ENCODE results near the gene CDH10. TPM values are rescaled to one million over a fixed set of nuclear protein-coding genes. Genes with fewer than 3 reads are reported as not detected.

Gene CDH10
- total and polyA plus RNA-seq, 7 donors, result under 0.01 to 0.54 (median 0.24) TPM; not detected in 3

GRCh38 chr5:24642022-24642421, 2.8 kb downstream of the CDH10 start:
- intact Hi-C loops (cut with DNase I), result no loop called here
- peaks cover 0 to 20% (median 0%) of the 10 kb centered on the region in 3 donors for H3K27me3 ChIP-seq
- peaks cover 0 to 7% (median 0%) of the 10 kb centered on the region in 4 donors for H3K4me1 ChIP-seq
- no peak overlapping the region for H3K4me3 ChIP-seq
- H3K27ac ChIP-seq, result no peak overlapping the region
- H3K36me3 ChIP-seq, result no peaks in the 10 kb centered on the region
- no peaks in the 10 kb centered on the region for H3K9me3 ChIP-seq
- WGBS, 2 donors, result 0 to 5% methylated on average over 1 of the region's 1 CpG
- TF ChIP-seq POLR2A (IDR thresholded peaks at IDR 0.05) (no peak), POLR2AphosphoS5 (IDR thresholded peaks at IDR 0.05) (no peak), CTCF (IDR thresholded peaks at IDR 0.05) (peak in 2 of 4 experiments; percentile 9 to 24), EP300 (IDR thresholded peaks at IDR 0.05) (no peak)
- no peak for DNase-seq

- 61 to 75% methylated on average over 5 of the region's 5 CpGs for WGBS, 2 donors
- intact Hi-C loops (cut with DNase I), result no loop called here
- no peak for DNase-seq
- Histone ChIP-seq H3K4me1 (no peaks in the 10 kb centered on the region), H3K36me3 (no peaks in the 10 kb centered on the region), H3K9me3 (no peaks in the 10 kb centered on the region), H3K27ac (no peak overlapping the region), H3K27me3 (peaks cover 0 to 3% (median 0%) of the 10 kb centered on the region in 3 donors), H3K4me3 (no peak overlapping the region)
- TF ChIP-seq CTCF (IDR thresholded peaks at IDR 0.05) (no peak), POLR2A (IDR thresholded peaks at IDR 0.05) (no peak), EP300 (IDR thresholded peaks at IDR 0.05) (no peak), POLR2AphosphoS5 (IDR thresholded peaks at IDR 0.05) (no peak)
Measured at GRCh38 chr5:24635209-24635608, 9.6 kb downstream of the CDH10 start.

- H3K9me3 ChIP-seq, result no peaks in the 10 kb centered on the region
- no peaks in the 10 kb centered on the region for H3K4me1 ChIP-seq
- H3K4me3 ChIP-seq, result no peak overlapping the region
- no peaks in the 10 kb centered on the region for H3K36me3 ChIP-seq
- H3K27me3 ChIP-seq, result peaks cover 0 to 3% (median 0%) of the 10 kb centered on the region in 3 donors
- intact Hi-C loops (cut with DNase I), result no loop called here
- WGBS, 2 donors, result 1 to 3% methylated on average over 4 of the region's 4 CpGs
- TF ChIP-seq CTCF (IDR thresholded peaks at IDR 0.05) (peak in 3 of 4 experiments; percentile 29 to 58 (median 56)), EP300 (IDR thresholded peaks at IDR 0.05) (no peak), POLR2AphosphoS5 (IDR thresholded peaks at IDR 0.05) (no peak), POLR2A (IDR thresholded peaks at IDR 0.05) (no peak)
- no peak overlapping the region for H3K27ac ChIP-seq
- DNase-seq, result no peak
Measured at GRCh38 chr5:24633715-24634325, 11.0 kb downstream of the CDH10 start.

- TF ChIP-seq EP300 (IDR thresholded peaks at IDR 0.05), result no peak
- no peak for TF ChIP-seq POLR2AphosphoS5 (IDR thresholded peaks at IDR 0.05)
- no peak for TF ChIP-seq CTCF (IDR thresholded peaks at IDR 0.05)
- no peak for TF ChIP-seq POLR2A (IDR thresholded peaks at IDR 0.05)
- intact Hi-C loops (cut with DNase I), result no loop called here
- peaks cover 0 to 3% (median 0%) of the 10 kb centered on the region in 3 donors for H3K27me3 ChIP-seq
- H3K4me1 ChIP-seq, result no peaks in the 10 kb centered on the region
- H3K27ac ChIP-seq, result no peak overlapping the region
- no peaks in the 10 kb centered on the region for H3K9me3 ChIP-seq
- no peaks in the 10 kb centered on the region for H3K36me3 ChIP-seq
- no peak for DNase-seq
- H3K4me3 ChIP-seq, result no peak overlapping the region
Measured at GRCh38 chr5:24632353-24632752, 12.4 kb downstream of the CDH10 start.

- no peak overlapping the region for H3K27ac ChIP-seq
- no peak for DNase-seq
- no peak for TF ChIP-seq POLR2AphosphoS5 (IDR thresholded peaks at IDR 0.05)
- TF ChIP-seq EP300 (IDR thresholded peaks at IDR 0.05), result no peak
- no peak for TF ChIP-seq POLR2A (IDR thresholded peaks at IDR 0.05)
- TF ChIP-seq CTCF (IDR thresholded peaks at IDR 0.05), result no peak
Measured at GRCh38 chr5:24630918-24631317, 13.9 kb downstream of the CDH10 start.

More at GRCh38 chr5:24630918-24631317, 13.9 kb downstream of the CDH10 start:
- no peaks in the 10 kb centered on the region for H3K9me3 ChIP-seq
- intact Hi-C loops (cut with DNase I), result no loop called here
- peaks cover 0 to 3% (median 0%) of the 10 kb centered on the region in 3 donors for H3K27me3 ChIP-seq
- no peaks in the 10 kb centered on the region for H3K4me1 ChIP-seq
- no peaks in the 10 kb centered on the region for H3K36me3 ChIP-seq
- no peak overlapping the region for H3K4me3 ChIP-seq

All from sigmoid colon (tissue), 7 donors.